Measurements from ENCODE around the gene ME3.

DNA sequence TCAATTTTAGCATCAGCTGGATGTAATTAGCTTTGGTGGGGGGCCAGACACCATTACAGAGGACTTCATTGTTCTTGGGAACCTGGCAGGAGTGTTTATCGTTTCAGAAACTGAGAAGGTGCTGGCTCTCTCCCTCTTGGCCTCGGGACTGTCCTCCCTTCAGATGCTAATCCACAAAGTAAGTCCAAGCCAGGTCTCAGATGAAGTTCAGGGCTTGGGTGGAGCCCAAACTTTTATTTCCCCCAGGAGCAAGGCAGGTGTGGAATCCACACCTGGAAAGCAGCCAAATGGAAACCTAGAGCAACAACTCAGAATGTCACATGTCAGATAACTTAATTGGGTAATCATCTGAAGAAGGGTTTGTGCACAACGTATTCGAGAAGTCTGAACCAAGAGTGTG is 119.2 kb downstream of the ME3 start:
- TF ChIP-seq, protein P1, sequence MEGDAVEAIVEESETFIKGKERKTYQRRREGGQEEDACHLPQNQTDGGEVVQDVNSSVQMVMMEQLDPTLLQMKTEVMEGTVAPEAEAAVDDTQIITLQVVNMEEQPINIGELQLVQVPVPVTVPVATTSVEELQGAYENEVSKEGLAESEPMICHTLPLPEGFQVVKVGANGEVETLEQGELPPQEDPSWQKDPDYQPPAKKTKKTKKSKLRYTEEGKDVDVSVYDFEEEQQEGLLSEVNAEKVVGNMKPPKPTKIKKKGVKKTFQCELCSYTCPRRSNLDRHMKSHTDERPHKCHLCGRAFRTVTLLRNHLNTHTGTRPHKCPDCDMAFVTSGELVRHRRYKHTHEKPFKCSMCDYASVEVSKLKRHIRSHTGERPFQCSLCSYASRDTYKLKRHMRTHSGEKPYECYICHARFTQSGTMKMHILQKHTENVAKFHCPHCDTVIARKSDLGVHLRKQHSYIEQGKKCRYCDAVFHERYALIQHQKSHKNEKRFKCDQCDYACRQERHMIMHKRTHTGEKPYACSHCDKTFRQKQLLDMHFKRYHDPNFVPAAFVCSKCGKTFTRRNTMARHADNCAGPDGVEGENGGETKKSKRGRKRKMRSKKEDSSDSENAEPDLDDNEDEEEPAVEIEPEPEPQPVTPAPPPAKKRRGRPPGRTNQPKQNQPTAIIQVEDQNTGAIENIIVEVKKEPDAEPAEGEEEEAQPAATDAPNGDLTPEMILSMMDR (conservative IDR thresholded peaks at IDR 0.05 in 1 of 2, IDR thresholded peaks at IDR 0.05 in 1 of 2; ENCODE audit: low read depth in 1 of 2, low read length in 2 of 2): no peak
- TF ChIP-seq EZH2 (IDR thresholded peaks at IDR 0.05; ENCODE audit: low read length, missing control alignments): no peak

All from fibroblast of lung (primary cell).